ENCODE results near the gene TRAF3IP1. TPM values are rescaled to one million over a fixed set of nuclear protein-coding genes. Genes with fewer than 3 reads are reported as not detected.

Gene TRAF3IP1
- total and polyA plus RNA-seq, 2 donors (not counting 1 experiment from before 2014, with no cell fraction given), result 1.4 to 15.5 TPM

GRCh38 chr2:238444242-238444641 is 123.9 kb downstream of the TRAF3IP1 start:
- Histone ChIP-seq H4K20me1 (ENCODE audit: control insufficient read depth, insufficient read depth, low read length, poor library complexity, severe bottlenecking) (peaks cover 87% of the 10 kb centered on the region), H3K27ac (ENCODE audit: low read length in 2 of 2) (no peak overlapping the region), H3K27me3 (replicated peaks in 1 of 4; ENCODE audit: control extremely low read depth in 1 of 4, control insufficient read depth in 3 of 4, insufficient read depth in 4 of 4, low read length in 3 of 4) (no peaks in the 10 kb centered on the region), H3K79me2 (ENCODE audit: control insufficient read depth, insufficient read depth, low read length) (peaks cover 87% of the 10 kb centered on the region), H3K9me3 (ENCODE audit: control extremely low read depth in 1 of 3, control insufficient read depth in 2 of 3, insufficient read depth in 1 of 3, low read length in 2 of 3) (no peaks in the 10 kb centered on the region), H3K4me3 (ENCODE audit: control extremely low read depth in 1 of 5, extremely low read depth in 1 of 5, insufficient read depth in 1 of 5, low read depth in 2 of 5, low read length in 4 of 5) (no peak overlapping the region), H2AFZ (ENCODE audit: insufficient read depth, low read depth, low read length, poor library complexity, severe bottlenecking) (no peak overlapping the region), H3K4me2 (replicated peaks; ENCODE audit: low read depth, low read length, poor library complexity, severe bottlenecking) (no peak overlapping the region), H3K9ac (ENCODE audit: low read length) (no peak overlapping the region), H3K36me3 (replicated peaks in 1 of 2; ENCODE audit: control extremely low read depth in 1 of 2, control insufficient read depth in 1 of 2, extremely low read depth in 1 of 2, insufficient read depth in 2 of 2, low read length in 1 of 2) (peaks cover 12 to 74% of the 10 kb centered on the region in 2 experiments), H3K4me1 (ENCODE audit: control insufficient read depth in 2 of 2, insufficient read depth in 2 of 2, low read length in 2 of 2) (no peaks in the 10 kb centered on the region)
- no peak overlapping the region for H3K4me3 Mint-ChIP-seq
- 99% methylated on average over 13 of the region's 13 CpGs for WGBS (ENCODE audit: insufficient coverage)
- no peaks in the 10 kb centered on the region for H3K9me3 Mint-ChIP-seq (ENCODE audit: insufficient read depth)
- ChIA-PET CTCF (no interaction called here), POLR2A (no interaction called here)
- TF ChIP-seq CTCF (IDR thresholded peaks at IDR 0.05), result no peak
- TF ChIP-seq EZH2 (IDR thresholded peaks at IDR 0.05; ENCODE audit: borderline replicate concordance, insufficient read depth, low read depth, low read length, poor library complexity, severe bottlenecking), result no peak
- H3K27ac Mint-ChIP-seq, result no peak overlapping the region
- ATAC-seq (ENCODE audit: low read depth), result no peak
- intact Hi-C loops (cut with micrococcal nuclease), result no loop called here
- no peak for DNase-seq
- no peaks in the 10 kb centered on the region for H3K27me3 Mint-ChIP-seq
- H3K4me1 Mint-ChIP-seq, result peaks cover 24% of the 10 kb centered on the region

- Mint-ChIP-seq H3K27ac (no peak overlapping the region), H3K4me3 (no peak overlapping the region), H3K4me1 (peaks cover 19% of the 10 kb centered on the region), H3K9me3 (ENCODE audit: insufficient read depth) (no peaks in the 10 kb centered on the region), H3K27me3 (no peaks in the 10 kb centered on the region)
- ChIA-PET CTCF (no interaction called here), POLR2A (no interaction called here)
- Histone ChIP-seq H3K4me3 (ENCODE audit: control extremely low read depth in 1 of 5, extremely low read depth in 1 of 5, insufficient read depth in 1 of 5, low read depth in 2 of 5, low read length in 4 of 5) (no peak overlapping the region), H3K27ac (ENCODE audit: low read length in 2 of 2) (no peak overlapping the region), H3K9ac (ENCODE audit: low read length) (no peak overlapping the region), H3K4me2 (replicated peaks; ENCODE audit: low read depth, low read length, poor library complexity, severe bottlenecking) (no peak overlapping the region), H3K4me1 (ENCODE audit: control insufficient read depth in 2 of 2, insufficient read depth in 2 of 2, low read length in 2 of 2) (no peaks in the 10 kb centered on the region), H3K27me3 (replicated peaks in 1 of 4; ENCODE audit: control extremely low read depth in 1 of 4, control insufficient read depth in 3 of 4, insufficient read depth in 4 of 4, low read length in 3 of 4) (no peaks in the 10 kb centered on the region), H3K36me3 (replicated peaks in 1 of 2; ENCODE audit: control extremely low read depth in 1 of 2, control insufficient read depth in 1 of 2, extremely low read depth in 1 of 2, insufficient read depth in 2 of 2, low read length in 1 of 2) (peaks cover 9 to 73% of the 10 kb centered on the region in 2 experiments), H3K79me2 (ENCODE audit: control insufficient read depth, insufficient read depth, low read length) (peaks cover 74% of the 10 kb centered on the region), H3K9me3 (ENCODE audit: control extremely low read depth in 1 of 3, control insufficient read depth in 2 of 3, insufficient read depth in 1 of 3, low read length in 2 of 3) (no peaks in the 10 kb centered on the region), H2AFZ (ENCODE audit: insufficient read depth, low read depth, low read length, poor library complexity, severe bottlenecking) (no peak overlapping the region), H4K20me1 (ENCODE audit: control insufficient read depth, insufficient read depth, low read length, poor library complexity, severe bottlenecking) (peaks cover 77% of the 10 kb centered on the region)
- DNase-seq (no peak), ATAC-seq (ENCODE audit: low read depth) (no peak)
- 94% methylated on average over 10 of the region's 17 CpGs for WGBS (ENCODE audit: insufficient coverage)
- no peak for TF ChIP-seq CTCF (IDR thresholded peaks at IDR 0.05)
- no peak for TF ChIP-seq EZH2 (IDR thresholded peaks at IDR 0.05; ENCODE audit: borderline replicate concordance, insufficient read depth, low read depth, low read length, poor library complexity, severe bottlenecking)
- intact Hi-C loops (cut with micrococcal nuclease), result no loop called here
Observed at GRCh38 chr2:238445409-238446190, 125.3 kb downstream of the TRAF3IP1 start.

Measured in B cell (primary cell).